KOPT-K1 (cell line): Measurements from ENCODE around the gene RPS6KL1.

ENCODE experiments used
- H3K27ac ChIP-seq: fragments of 200-600 bp; sonication (generic); 2 replicates; pipeline ENCODE4 v1.5.1; 2016; ENCODE audit warnings: antibody characterized with exemption, mild to moderate bottlenecking, low read depth, low read length; ENCODE audit not compliant: poor library complexity, severe bottlenecking
- H3K36me3 ChIP-seq: fragments of 200-600 bp; sonication (generic); 2 replicates; pipeline ENCODE4 v1.5.1; 2017; ENCODE audit warnings: antibody characterized with exemption, mild to moderate bottlenecking, low read length, moderate library complexity; ENCODE audit not compliant: insufficient read depth
- H3K9me3 ChIP-seq: fragments of 200-600 bp; sonication (generic); 2 replicates; pipeline ENCODE4 v1.5.1; 2017; ENCODE audit warnings: antibody characterized with exemption, low read length, mild to moderate bottlenecking; ENCODE audit not compliant: insufficient read depth, poor library complexity, severe bottlenecking

The RPS6KL1 gene

GRCh38 chr14:74946659-74947281, 23.7 kb upstream of the RPS6KL1 start:
- Histone ChIP-seq H3K27ac (no peak overlapping the region), H3K36me3 (no peaks in the 10 kb centered on the region)

DNA sequence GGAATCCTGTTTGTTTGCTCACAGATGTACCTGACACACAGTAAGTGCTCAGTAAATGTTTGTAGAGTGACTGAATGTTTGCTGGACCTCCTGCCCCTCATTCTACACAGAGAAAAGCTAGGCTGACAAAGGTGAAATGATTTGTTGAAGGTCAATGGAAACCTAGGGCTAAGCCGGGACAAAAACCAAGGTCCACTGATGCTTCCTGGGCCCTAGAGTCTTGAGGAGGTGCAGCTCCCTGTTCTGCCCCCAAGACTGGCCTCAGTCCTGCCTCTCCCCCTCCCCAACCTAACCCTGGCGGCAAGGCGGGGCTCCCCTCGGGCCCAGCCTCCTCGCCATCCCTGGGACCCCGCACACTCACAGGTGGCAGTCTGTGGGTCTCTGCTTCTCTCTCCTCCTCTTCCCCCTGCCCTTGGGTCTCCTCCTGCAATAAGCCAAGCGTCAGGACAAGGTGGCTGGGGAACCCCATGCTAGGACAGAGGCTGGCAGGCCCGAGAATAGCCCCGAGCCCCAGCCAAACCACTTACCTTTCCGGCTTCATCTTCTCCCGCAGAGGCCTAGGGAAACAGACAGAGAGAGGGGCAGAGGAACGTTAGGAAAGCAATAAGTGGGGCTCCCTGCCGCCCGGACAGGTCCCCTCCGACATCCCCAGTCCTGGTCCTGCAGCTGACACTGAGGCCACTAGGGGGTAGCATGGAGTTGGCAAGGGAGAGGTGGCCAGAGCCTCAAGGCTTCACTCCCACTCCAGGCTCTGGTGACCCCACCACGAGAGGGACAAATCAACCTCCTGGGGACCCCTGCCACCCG, 23.0 kb upstream of the RPS6KL1 start:
- Histone ChIP-seq H3K27ac (no peak overlapping the region), H3K36me3 (no peaks in the 10 kb centered on the region), H3K9me3 (no peaks in the 10 kb centered on the region)

More at GRCh38 chr14:74946659-74947281, 23.7 kb upstream of the RPS6KL1 start:
- no peaks in the 10 kb centered on the region for H3K9me3 ChIP-seq

DNA sequence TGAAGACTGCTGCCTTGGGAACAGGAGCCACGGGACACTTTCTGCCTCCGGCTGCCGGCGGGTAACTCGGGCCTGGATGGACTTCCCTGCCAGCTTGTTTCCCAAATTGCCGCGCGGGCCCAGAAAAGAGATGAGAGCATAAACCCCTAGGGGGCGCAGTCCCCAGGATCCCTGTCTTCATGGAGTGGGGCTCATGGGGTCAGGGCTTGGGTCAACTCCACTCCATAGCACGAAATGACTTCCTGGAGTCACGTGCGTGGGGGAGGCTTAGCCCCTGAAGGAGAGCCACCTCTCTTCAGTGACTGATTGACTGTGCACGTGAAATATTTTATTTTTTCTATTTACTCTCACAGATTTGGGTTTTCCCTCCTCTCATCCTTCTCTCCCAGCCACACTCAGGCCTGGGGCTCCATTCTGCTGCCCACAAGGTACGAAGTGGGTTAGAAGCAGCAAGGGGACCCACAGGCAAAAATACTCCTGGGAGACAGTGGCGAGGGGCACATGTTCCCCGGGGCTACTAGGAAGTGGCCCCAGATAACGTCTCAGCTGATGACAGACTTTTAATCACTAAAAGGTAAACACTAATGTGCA, 22.3 kb upstream of the RPS6KL1 start:
- no peak overlapping the region for H3K27ac ChIP-seq
- H3K36me3 ChIP-seq = no peaks in the 10 kb centered on the region
- H3K9me3 ChIP-seq = no peaks in the 10 kb centered on the region

- no peaks in the 10 kb centered on the region for H3K36me3 ChIP-seq
- H3K27ac ChIP-seq = no peak overlapping the region
- no peaks in the 10 kb centered on the region for H3K9me3 ChIP-seq
These were observed 19.5 kb upstream of the RPS6KL1 start for GRCh38 chr14:74942608-74943007.

DNA sequence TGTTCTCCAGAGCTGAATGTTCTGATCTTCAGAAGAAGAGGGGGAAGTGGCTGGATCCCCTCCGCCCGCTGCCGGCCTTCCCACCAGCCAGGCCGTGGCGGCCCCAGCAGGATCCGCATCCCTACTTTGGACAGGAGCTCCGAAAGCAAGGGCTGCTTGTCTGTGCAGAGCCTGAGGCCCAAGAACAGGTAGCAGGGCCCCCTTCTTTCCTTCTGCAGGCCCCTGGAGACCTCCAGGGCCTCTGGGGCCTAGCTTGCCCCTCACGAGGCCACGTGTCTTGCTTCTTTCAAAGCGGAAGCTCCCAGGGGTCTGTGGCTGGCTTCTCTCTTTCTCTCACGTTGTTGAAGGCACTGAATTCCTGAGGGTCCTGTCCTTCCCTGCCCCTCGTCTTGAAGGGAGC, 19.1 kb upstream of the RPS6KL1 start:
- Histone ChIP-seq H3K27ac (no peak overlapping the region), H3K36me3 (no peaks in the 10 kb centered on the region), H3K9me3 (no peaks in the 10 kb centered on the region)

DNA sequence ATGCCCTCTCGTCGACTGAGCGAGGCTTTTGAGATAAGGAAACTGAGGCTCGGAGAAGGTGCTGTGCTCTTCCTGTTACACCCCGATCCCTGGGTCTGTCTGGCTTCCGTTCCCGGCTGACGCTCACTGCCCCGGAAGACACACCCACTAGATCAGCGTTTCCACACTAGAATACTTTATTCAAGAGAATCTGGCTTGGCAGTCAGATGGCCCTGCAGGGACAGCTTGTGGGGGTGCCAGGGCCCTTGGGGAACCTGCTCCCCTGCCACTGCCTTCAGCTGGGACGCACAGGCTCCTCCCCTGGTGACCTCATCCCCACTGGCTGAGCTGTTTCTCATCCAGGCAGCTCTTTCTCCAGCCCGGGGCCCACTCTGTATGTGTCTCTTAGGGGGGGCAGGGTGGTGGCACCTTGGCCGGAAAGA, 18.6 kb upstream of the RPS6KL1 start:
- Histone ChIP-seq H3K36me3 (no peaks in the 10 kb centered on the region), H3K27ac (no peak overlapping the region), H3K9me3 (no peaks in the 10 kb centered on the region)

DNA sequence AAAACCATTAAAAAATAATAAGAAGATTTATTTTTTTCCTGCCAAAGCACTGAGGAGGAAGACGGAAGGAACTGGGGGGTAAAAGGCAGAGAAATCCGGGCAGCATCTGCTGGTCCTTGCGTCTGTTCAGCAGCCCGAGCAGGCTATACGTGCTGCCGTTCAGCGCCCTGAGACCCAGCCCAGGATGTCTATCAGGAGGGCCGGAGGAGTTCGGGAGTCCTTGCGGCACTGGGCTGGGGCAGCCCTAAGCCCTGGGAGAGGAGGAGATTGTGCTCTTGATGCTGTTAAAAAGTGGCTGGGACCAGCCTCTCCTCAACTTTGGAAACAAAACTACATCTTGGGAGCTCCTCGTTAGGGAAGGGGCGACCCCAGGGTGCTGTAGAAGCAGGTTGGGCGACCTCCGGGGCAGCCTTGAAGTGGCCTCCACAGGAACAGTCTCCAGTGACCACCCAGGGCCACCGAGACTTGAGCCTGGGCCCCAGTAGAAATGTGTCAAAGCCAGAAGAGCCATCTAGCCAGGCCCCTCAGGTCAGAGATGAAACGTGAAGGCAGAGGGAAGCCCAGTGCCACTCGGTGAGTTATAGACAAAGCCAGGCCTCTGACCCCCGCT, 18.0 kb upstream of the RPS6KL1 start:
- H3K27ac ChIP-seq = no peak overlapping the region

DNA sequence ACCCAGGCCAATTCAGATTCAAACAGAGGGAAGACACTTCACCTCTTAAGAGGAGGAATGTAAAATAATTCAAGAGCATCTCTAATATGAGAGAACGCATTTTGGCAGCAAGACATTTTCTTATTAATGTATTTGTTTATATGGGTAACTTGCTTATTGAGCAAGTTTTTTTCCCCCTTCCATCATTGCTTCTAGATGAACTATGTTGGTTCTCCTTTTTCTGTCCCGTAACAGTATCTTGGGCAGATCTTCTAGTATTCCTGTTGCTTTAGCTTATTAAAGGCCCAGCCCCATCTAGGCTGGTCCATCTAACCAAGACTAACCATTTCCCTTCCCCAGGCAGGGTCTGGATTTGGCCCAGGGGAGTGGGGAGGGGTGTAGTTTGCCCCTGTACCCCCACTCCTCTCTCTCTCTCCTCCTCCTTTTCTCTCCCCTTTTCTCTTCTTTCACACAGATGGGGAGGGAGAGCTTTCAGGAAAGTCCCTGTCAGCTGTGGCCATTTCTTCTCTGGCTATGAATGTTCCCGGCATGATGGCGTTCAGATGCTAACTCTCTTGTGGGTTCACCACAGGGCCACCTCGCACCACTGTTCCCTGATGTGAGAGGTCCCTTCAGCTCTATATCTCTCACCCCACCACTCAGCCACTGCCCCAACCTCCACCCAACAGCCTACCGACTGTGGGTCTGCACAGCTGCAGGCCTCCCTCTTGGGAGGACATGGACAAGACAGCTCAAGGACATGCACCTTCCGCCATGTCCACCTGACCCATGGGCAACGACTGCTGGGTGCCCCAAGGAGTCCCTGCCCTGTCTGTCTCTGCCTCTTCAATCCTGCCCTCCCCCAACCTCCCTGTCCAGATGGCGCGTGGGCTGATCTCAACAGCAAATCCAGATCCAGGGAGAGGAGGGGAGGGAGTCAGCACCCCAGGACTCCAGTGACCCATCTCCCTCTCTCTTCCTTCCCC, 15.8 kb upstream of the RPS6KL1 start:
- no peaks in the 10 kb centered on the region for H3K9me3 ChIP-seq
- H3K27ac ChIP-seq = no peak overlapping the region
- H3K36me3 ChIP-seq = no peaks in the 10 kb centered on the region

More for the DNA sequence above, 18.0 kb upstream of the RPS6KL1 start:
- no peaks in the 10 kb centered on the region for H3K36me3 ChIP-seq
- no peaks in the 10 kb centered on the region for H3K9me3 ChIP-seq

GRCh38 chr14:74937171-74937570, 14.1 kb upstream of the RPS6KL1 start:
- H3K27ac ChIP-seq = no peak overlapping the region
- H3K9me3 ChIP-seq = no peaks in the 10 kb centered on the region
- no peaks in the 10 kb centered on the region for H3K36me3 ChIP-seq

GRCh38 chr14:74936731-74937130, 13.7 kb upstream of the RPS6KL1 start:
- Histone ChIP-seq H3K27ac (no peak overlapping the region), H3K36me3 (no peaks in the 10 kb centered on the region), H3K9me3 (no peaks in the 10 kb centered on the region)

DNA sequence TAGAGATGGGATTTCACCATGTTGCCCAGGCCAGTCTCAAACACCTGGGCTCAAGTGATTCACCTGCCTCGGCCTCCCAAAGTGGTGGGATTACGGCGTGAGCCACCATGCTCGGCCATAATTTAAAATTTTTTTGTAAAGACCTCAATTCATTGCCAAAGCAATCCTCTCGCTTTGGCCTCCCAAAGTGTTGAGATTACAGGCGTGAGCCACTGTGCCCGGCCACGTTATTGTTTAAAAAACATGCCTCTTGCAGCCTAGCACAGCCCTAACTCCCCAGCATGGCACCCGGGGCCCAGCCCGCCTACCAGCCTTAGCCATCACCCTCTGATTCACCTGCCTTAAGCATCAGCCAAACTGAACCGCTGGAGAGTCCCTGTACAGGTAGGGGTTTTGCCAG, 13.1 kb upstream of the RPS6KL1 start:
- Histone ChIP-seq H3K36me3 (no peaks in the 10 kb centered on the region), H3K9me3 (no peaks in the 10 kb centered on the region), H3K27ac (no peak overlapping the region)

- Histone ChIP-seq H3K36me3 (no peaks in the 10 kb centered on the region), H3K27ac (no peak overlapping the region), H3K9me3 (no peaks in the 10 kb centered on the region)
These were observed 12.3 kb upstream of the RPS6KL1 start for GRCh38 chr14:74935360-74935680.

GRCh38 chr14:74934476-74935359, 11.7 kb upstream of the RPS6KL1 start:
- H3K36me3 ChIP-seq = no peaks in the 10 kb centered on the region
- no peaks in the 10 kb centered on the region for H3K9me3 ChIP-seq
- H3K27ac ChIP-seq = no peak overlapping the region

- Histone ChIP-seq H3K36me3 (no peaks in the 10 kb centered on the region), H3K9me3 (no peaks in the 10 kb centered on the region), H3K27ac (no peak overlapping the region)
These were observed 11.0 kb upstream of the RPS6KL1 start for GRCh38 chr14:74934041-74934440.
